ENCODE measurements around the gene BMPR1B.

BMPR1B gene

GRCh38 chr4:94757192-94758140 lies at the start of gene BMPR1B:
Gene BMPR1B, plus strand, starts transcription at chr4:94757955. Its CDS starts 346,470 bp downstream, at chr4:95104425.
- FAIRE-seq (no peak), DNase-seq (ENCODE audit: low spot score) (peak; percentile 60)

GRCh38 chr4:94711635-94712034 lies 46.1 kb upstream of the BMPR1B start:
- DNase-seq (ENCODE audit: low spot score) (no peak), FAIRE-seq (no peak)

- DNase-seq (ENCODE audit: low spot score) (no peak), FAIRE-seq (no peak)
These were observed 43.2 kb upstream of the BMPR1B start for GRCh38 chr4:94714365-94715160.

- DNase-seq (ENCODE audit: low spot score) (no peak), FAIRE-seq (no peak)
These were observed 42.0 kb upstream of the BMPR1B start for GRCh38 chr4:94715726-94716125.

- DNase-seq (ENCODE audit: low spot score) (no peak), FAIRE-seq (no peak)
These were observed 36.4 kb upstream of the BMPR1B start for GRCh38 chr4:94721310-94721709.

GRCh38 chr4:94722270-94722669 lies 35.5 kb upstream of the BMPR1B start:
- no peak for DNase-seq (ENCODE audit: low spot score)
- FAIRE-seq = no peak

- DNase-seq (ENCODE audit: low spot score) (no peak), FAIRE-seq (no peak)
These were observed 35.0 kb upstream of the BMPR1B start for GRCh38 chr4:94722748-94723147.

- no peak for DNase-seq (ENCODE audit: low spot score)
- FAIRE-seq = no peak
These were observed 33.6 kb upstream of the BMPR1B start for GRCh38 chr4:94724016-94724790.

GRCh38 chr4:94726524-94727123 lies 31.1 kb upstream of the BMPR1B start:
- no peak for DNase-seq (ENCODE audit: low spot score)
- FAIRE-seq = no peak

- FAIRE-seq (no peak), DNase-seq (ENCODE audit: low spot score) (no peak)
These were observed 29.5 kb upstream of the BMPR1B start for GRCh38 chr4:94728056-94728766.

- no peak for FAIRE-seq
- DNase-seq (ENCODE audit: low spot score) = no peak
These were observed 25.4 kb upstream of the BMPR1B start for GRCh38 chr4:94732358-94732698.

GRCh38 chr4:94739741-94740140 lies 18.0 kb upstream of the BMPR1B start:
- DNase-seq (ENCODE audit: low spot score) (no peak), FAIRE-seq (no peak)

GRCh38 chr4:94741304-94741703 lies 16.5 kb upstream of the BMPR1B start:
- DNase-seq (ENCODE audit: low spot score) = no peak
- FAIRE-seq = no peak

GRCh38 chr4:94743838-94744237 lies 13.9 kb upstream of the BMPR1B start:
- DNase-seq (ENCODE audit: low spot score) (no peak), FAIRE-seq (no peak)

GRCh38 chr4:94744850-94745249 lies 12.9 kb upstream of the BMPR1B start:
- DNase-seq (ENCODE audit: low spot score) (no peak), FAIRE-seq (no peak)

GRCh38 chr4:94746746-94747145 lies 11.0 kb upstream of the BMPR1B start:
- no peak for FAIRE-seq
- DNase-seq (ENCODE audit: low spot score) = no peak

- FAIRE-seq (no peak), DNase-seq (ENCODE audit: low spot score) (no peak)
These were observed 465 bp downstream of the BMPR1B start for GRCh38 chr4:94758141-94758699.

GRCh38 chr4:94758700-94759399 lies 1.1 kb downstream of the BMPR1B start:
- no peak for DNase-seq (ENCODE audit: low spot score)
- no peak for FAIRE-seq

- FAIRE-seq (no peak), DNase-seq (ENCODE audit: low spot score) (no peak)
These were observed 2.0 kb downstream of the BMPR1B start for GRCh38 chr4:94759767-94760211.

GRCh38 chr4:94762326-94762725 lies 4.6 kb downstream of the BMPR1B start:
- FAIRE-seq (no peak), DNase-seq (ENCODE audit: low spot score) (no peak)
